Measurements from ENCODE around the gene WSCD2.

The WSCD2 gene

GRCh38 chr12:108109504-108109903 is 19.6 kb upstream of the WSCD2 start:
- DNase-seq, result no peak

- no peak for DNase-seq
Measured at GRCh38 chr12:108109954-108110353, 19.1 kb upstream of the WSCD2 start.

GRCh38 chr12:108110844-108111243 is 18.2 kb upstream of the WSCD2 start:
- no peak for DNase-seq

GRCh38 chr12:108112832-108113556 is 16.1 kb upstream of the WSCD2 start:
- DNase-seq, result no peak

- DNase-seq, result peak in 1 of 2 donors; percentile 29
Measured at GRCh38 chr12:108115123-108116121, 13.7 kb upstream of the WSCD2 start.

- no peak for DNase-seq
Measured at GRCh38 chr12:108116254-108116653, 12.8 kb upstream of the WSCD2 start.

- no peak for DNase-seq
Measured at GRCh38 chr12:108116699-108117098, 12.4 kb upstream of the WSCD2 start.

GRCh38 chr12:108117163-108117849 is 11.8 kb upstream of the WSCD2 start:
- DNase-seq, result no peak

- DNase-seq, result no peak
Measured at GRCh38 chr12:108117902-108118301, 11.2 kb upstream of the WSCD2 start.

GRCh38 chr12:108119126-108119973 is 9.7 kb upstream of the WSCD2 start:
- DNase-seq, result no peak

GRCh38 chr12:108119974-108120862 is 8.9 kb upstream of the WSCD2 start:
- DNase-seq, result no peak

- no peak for DNase-seq
Measured at GRCh38 chr12:108120863-108121165, 8.3 kb upstream of the WSCD2 start.

- no peak for DNase-seq
Measured at GRCh38 chr12:108121320-108121719, 7.8 kb upstream of the WSCD2 start.

- DNase-seq, result no peak
Measured at GRCh38 chr12:108121728-108122471, 7.2 kb upstream of the WSCD2 start.

GRCh38 chr12:108122644-108123043 is 6.4 kb upstream of the WSCD2 start:
- DNase-seq, result no peak

- no peak for DNase-seq
Measured at GRCh38 chr12:108123402-108123801, 5.7 kb upstream of the WSCD2 start.

GRCh38 chr12:108125073-108125472 is 4.0 kb upstream of the WSCD2 start:
- no peak for DNase-seq

GRCh38 chr12:108126212-108126611 is 2.9 kb upstream of the WSCD2 start:
- DNase-seq, result no peak

GRCh38 chr12:108126990-108127501 is 2.0 kb upstream of the WSCD2 start:
- peak; percentile 71 to 83 for DNase-seq

- no peak for DNase-seq
Measured at GRCh38 chr12:108127654-108128053, 1.4 kb upstream of the WSCD2 start.
